Heart left ventricle (tissue), 13 donors: ENCODE measurements around the gene DLGAP4.

Experiments used
- CTCF ChIP-seq, 12 donors: fragments of 200-600 bp; sonication (generic) in 4 of 12; IDR thresholded peaks; one replicate each; pipeline versions ENCODE4 v1.5.0 to v1.8.0; 2018 to 2022; ENCODE audit warnings: antibody characterized with exemption in 12 of 12, mild to moderate bottlenecking in 5 of 12
- POLR2A ChIP-seq, 2 donors: fragments of 450-650 bp; IDR thresholded peaks; one replicate each; pipeline ENCODE4 v1.6.1; 2017; ENCODE audit warnings: antibody characterized with exemption in 2 of 2, mild to moderate bottlenecking in 2 of 2, moderate library complexity in 2 of 2
- donor health status: ischemic (EF 13 %, LVEDD 7.1; RV severe dilation, severe dysfunction).
- donor health status: DM: no; HTN: yes; CAD: no.
- donor health status: DM: no; HTN: no; CAD: no.
- donor health status: ischemic (EF 25% LVEDD 6.9; RV normal size, moderate dysfunction).
- donor health status: ischemic (EF 25% LVEDD 5.7; RV mildly dilated, moderate dysfunction).
- donor health status: ischemic (EF 35%, LVEDD 5.7; RV mildly dilated, moderate dysfunction).
- donor health status: nonischemic (EF 11% LVEDD 7.7; RV severe dilation, severe dysfunction).
- donor health status: DM: yes; HTN: yes; CAD: no.
- donor health status: PGD.
- donor health status: ischemic (EF 29% LVEDD 5.4; RV normal size, mild dysfunction).
- donor health status: nonischemic (EF 23%, LVEDD 6.1; RV moderate dilation, normal function).

- TF ChIP-seq CTCF (IDR thresholded peaks at IDR 0.05) (no peak), POLR2A (IDR thresholded peaks at IDR 0.05) (no peak)
These were observed 193.8 kb downstream of the DLGAP4 start for GRCh38 chr20:36499723-36500501.
